NCI-H526 (cell line): ENCODE measurements around the gene ST6GAL2.

Source experiments
- DNase-seq, 2 experiments: peaks; one replicate each; lab custom pipeline; 2025; lab: John Stamatoyannopoulos, UW

Gene ST6GAL2

DNA sequence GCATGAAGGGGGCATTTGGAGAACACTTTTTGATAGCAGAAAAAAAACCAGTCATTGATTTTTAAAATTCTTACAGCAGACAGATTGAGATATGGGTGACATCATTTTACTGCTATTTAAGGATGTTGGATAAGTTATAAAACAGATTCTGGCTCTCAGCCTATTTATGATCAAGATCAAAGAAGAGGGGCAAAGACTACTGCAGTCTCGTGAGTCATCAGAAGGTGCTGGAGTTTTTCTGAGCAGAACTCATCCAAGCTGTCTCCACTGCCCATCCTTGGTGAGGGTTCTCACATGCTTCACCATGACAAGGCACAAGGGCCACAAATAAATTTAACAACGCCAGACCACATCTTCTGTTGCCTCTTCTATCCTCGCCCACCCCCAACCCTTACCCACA, 58.8 kb downstream of the ST6GAL2 start:
- DNase-seq, result no peak

- DNase-seq, result no peak
Measured at GRCh38 chr2:106825161-106825560, 60.8 kb downstream of the ST6GAL2 start.

GRCh38 chr2:106816974-106817373, 69.0 kb downstream of the ST6GAL2 start:
- no peak for DNase-seq

DNA sequence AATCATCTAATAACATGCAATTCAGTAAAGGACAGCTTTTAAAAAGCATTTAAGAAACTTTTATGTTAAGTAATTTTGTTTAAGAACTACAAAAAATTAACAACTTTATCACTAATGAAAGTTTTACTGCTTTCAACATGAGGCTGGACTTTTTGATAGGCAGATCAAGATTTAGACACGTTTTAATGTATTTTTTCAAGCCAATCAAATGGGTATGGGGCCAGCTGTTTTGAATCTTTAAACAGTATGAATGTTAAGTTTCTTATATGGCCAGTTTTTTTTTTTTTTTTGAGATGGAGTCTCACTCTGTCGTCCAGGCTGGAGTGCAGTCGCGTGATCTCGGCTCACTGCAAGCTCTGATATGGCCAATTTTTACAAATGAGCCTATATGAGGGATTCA, 73.1 kb downstream of the ST6GAL2 start:
- no peak for DNase-seq

DNA sequence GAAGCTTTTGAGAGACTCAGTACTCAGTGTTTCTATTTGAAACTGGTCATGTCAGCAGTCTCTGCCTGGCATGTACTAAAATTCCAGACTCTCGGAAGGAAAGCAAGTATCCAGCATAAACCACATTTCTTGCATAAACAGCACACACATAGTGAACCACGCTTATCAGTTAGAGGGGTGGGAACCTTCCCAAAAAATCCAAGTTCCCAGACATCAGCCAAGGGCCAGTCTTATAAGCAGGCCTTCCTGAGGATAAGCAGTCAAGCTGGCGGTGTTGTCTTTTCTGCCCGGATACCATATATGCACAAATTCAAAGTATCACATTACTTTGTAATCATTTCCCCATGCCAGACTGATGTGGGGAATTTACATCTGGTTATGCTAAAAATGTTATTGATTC, 73.6 kb downstream of the ST6GAL2 start:
- peak in 1 of 2 experiments; percentile 4 for DNase-seq

- DNase-seq, result peak in 1 of 2 experiments; percentile 28
Measured at GRCh38 chr2:106805716-106806115, 80.3 kb downstream of the ST6GAL2 start.

DNA sequence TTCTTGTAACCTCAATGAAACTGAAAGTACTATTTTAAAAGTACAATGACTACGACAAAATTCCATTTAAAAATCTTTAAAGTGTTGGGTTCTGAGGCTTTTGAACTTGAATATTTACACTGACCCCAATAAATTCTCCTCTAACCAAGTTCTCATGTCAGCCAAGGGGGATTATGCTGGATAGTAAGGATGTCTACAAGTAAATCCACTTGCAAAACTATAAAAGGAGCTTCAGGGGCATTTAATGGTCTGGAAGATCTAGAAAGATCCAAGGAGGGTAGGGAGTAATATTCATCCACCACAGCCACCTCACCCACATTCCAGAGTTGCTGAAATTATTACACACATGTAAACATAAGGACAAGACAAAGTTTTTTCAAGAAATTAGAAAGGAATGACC, 81.8 kb downstream of the ST6GAL2 start:
- no peak for DNase-seq

- DNase-seq, result no peak
Measured at GRCh38 chr2:106800976-106801655, 84.9 kb downstream of the ST6GAL2 start.

DNA sequence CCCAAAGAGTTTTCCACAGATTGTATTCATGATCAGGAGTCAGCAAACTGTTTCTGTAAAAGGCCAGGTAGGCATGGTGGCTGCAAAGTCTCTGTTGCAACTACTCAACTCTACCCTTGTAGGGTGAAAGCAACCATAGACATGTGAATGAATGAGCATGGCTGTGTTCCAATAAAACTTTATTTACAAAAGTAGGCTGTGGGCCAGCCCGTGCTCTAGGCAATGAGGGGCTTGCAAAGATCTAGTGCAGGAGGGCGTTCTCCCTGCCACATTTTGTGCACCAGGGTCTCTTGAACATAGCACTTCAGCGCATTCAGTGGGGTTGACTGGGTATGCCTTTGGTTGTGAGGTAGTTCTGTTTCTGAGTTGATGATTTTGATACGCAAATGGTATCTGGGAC, 85.8 kb downstream of the ST6GAL2 start:
- DNase-seq, result no peak

DNA sequence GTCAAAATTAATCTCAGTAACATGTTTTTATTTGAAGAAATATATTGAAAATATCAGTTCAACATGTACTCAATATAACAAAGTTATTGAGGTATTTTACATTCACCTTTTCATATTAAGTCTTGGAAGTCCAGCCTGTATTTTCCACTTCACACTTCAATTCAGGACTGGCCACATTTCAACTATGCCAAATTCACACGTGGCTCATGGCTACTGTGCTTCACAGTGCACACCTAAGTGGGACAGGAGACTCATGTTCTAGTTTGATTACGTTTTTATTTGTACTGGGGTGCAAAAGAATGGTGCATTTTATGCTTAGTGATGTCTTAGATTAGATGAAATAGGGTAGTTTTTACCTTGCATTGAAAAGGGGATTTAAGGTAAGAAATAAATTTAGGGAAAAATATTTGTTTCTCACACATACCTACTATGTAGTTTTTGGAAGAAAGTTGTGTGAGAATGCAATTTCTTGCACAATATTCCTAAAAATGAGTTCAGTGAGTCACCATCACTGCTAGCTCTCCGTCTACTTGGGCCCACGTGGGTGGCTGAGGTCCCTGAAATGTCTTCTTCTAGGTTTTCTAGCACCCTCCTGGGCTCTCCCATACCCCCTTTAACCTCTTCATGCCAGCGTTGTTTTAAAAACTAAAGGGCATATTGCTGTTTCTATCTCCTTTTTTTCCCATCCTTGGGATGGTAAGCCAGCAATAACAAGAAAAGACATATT, 87.0 kb downstream of the ST6GAL2 start:
- no peak for DNase-seq

GRCh38 chr2:106797494-106797893, 88.5 kb downstream of the ST6GAL2 start:
- DNase-seq, result no peak

DNA sequence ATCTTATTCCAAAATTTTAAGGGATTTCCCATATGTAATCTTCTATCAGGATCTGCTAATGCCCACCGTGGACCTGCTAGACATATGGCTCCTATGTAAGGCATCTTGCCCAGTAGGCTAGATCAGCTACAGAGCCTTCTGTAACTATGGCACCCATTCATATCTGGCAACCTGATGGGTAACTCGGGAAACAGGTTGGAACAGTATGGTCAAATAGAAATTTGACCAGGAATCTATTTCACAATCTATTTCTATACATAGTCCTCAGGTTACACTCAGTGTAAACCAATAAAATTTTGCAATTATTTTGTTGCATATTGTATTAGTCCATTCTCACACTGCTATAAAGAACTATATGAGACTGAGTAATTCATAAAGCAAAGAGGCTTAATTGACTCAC, 93.3 kb downstream of the ST6GAL2 start:
- no peak for DNase-seq

DNA sequence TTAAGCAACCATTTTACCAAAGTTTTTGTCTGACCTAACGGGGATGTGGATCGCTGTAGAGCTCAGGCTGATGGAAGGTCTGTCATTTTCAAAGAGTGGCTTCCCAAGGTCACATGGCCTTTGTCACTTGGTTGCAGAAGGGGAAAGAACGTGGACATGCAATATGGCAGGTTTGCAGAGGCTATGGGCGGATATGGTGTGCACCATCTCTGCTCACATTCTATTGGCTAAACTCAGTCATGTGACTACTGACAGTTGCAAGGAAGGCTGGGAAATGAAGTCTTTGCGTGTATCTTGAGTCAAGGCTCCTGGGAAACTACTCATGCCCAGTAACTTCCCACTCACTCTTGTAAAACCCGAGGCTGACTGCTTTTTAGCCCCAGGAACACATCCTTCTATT, 96.8 kb downstream of the ST6GAL2 start:
- peak in 1 of 2 experiments; percentile 46 for DNase-seq

GRCh38 chr2:106782681-106783080, 103.3 kb downstream of the ST6GAL2 start:
- DNase-seq, result no peak

DNA sequence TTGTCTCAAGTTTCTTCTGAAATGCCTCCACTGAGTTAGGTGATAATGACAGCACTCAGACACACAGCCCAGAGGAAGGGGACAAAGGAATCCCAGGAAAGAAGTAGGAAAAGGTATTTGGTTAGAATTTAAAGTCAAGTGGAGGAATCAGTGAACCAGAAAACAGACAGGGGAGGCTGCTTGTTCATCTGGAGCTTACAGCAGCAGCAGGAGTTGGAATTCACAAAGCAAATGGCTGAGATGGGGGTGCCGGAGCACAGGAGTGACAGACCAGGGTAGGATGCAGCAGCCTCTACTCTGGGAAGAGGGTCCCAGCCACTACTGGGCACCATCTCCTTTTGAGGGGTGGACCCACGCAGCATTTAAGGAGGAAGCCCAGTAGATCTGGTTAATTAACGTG, 104.8 kb downstream of the ST6GAL2 start:
- no peak for DNase-seq

DNA sequence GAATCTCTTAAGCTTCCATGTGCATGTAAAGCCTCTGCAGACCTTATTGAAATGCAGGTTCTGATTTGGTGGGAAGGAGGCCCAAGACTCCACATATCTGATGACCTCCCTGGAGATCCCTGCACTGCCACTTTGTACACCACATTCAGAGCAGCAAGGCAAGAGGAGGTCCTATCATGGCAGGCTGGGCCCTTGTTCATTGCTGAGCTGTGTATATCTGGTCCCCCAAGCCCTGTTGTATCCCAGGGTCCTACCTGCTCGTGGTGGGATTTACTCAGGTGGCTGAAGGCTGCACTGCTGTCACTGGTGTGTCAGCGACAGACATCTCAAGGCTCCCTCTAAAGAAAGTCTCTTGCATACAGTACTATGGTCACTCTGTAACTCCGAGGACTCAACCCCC, 114.2 kb downstream of the ST6GAL2 start:
- DNase-seq, result no peak

DNA sequence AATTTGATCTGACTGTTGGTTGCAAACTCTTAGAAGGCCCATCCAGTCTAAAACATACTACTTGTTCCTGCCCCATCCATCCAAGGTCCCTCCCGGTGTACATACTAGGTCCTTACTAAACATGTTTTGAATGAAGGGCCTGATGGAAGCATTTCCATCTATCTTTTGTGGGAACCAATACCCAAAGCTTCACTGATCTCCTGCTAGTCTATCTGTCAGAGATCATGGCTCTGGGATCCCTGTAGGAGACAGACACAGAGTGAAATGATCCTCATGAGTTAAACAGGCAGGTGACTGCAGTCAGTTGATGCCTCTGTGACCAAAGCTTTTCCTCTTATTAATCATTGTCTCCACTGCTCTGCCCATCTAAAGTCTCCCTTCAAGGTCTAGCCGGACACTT, 115.0 kb downstream of the ST6GAL2 start:
- DNase-seq, result no peak

DNA sequence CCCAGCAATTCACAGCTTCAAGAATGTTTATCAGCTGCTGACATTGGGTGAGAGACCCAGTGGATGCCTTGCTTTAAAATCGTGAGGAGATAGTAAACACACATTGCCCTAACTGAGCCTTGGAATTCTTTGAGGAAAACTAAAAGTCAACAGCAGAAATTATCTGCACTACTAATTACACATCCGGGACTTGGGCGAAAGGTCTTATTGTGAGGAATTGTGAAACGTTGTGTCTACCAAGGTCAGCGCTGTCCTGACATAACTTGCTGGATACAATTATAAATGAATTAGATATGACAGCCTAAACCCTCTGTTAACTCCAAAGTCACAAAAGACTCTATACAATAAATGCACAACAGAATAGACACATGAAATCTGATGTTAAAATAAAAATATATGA, 121.4 kb downstream of the ST6GAL2 start:
- DNase-seq, result no peak

- DNase-seq, result no peak
Measured at GRCh38 chr2:106759966-106760365, 126.0 kb downstream of the ST6GAL2 start.

GRCh38 chr2:106758901-106759497, 127.0 kb downstream of the ST6GAL2 start:
- DNase-seq, result no peak
